HG03571 (cell line): ENCODE measurements around the gene CPT1B.
"Not testable (repeated sequence)": the region's sequence is repeated elsewhere in the genome, so short reads cannot be mapped to it uniquely, and the experiment has no call there.

ENCODE experiments used
- ATAC-seq: cut with Tn5 transposase; IDR thresholded peaks from one replicate; pipeline ENCODE4 v1.9.1; 2021; ENCODE audit not compliant: unreplicated experiment

The CPT1B gene

DNA sequence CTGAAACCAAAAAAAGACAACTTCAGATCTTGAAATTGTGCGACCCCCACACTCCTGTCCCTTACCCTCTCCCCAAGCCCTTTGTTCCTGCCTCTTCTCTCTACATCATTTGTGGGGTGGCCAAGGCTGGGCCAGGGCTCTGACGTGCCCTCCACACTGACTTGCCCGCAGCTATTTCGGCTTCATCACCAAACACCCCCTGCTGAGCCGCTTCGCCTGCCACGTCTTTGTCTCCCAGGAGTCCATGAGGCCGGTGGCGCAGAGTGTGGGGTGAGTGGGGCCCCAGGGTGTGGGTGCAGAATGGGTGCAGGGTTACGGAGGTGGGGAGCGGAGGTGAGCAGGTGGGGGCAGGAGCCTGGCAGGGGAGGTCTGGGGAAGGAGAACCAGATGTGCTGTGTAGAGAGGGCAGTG lies 31.8 kb upstream of the CPT1B start:
- no peak for ATAC-seq

DNA sequence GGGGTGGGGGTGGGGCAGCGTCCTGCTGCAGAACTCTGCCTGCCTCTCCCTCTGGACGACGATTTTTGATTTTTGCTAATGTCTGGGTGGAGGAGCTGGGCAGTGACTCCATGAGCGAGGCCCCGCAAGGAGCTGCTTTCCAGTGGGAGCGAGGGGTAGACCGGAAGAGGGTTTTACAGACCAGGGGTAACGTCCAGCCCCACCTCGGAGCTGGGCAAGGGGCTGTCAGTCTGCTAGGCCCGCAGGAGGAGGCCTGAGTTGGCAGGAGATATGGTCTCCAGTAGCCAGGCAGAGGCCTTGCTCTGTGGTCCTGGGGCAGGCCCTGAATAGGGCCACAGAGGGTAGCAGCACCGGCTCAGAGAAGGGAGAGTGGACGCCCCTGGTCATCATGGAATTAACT lies 31.4 kb upstream of the CPT1B start:
- no peak for ATAC-seq

DNA sequence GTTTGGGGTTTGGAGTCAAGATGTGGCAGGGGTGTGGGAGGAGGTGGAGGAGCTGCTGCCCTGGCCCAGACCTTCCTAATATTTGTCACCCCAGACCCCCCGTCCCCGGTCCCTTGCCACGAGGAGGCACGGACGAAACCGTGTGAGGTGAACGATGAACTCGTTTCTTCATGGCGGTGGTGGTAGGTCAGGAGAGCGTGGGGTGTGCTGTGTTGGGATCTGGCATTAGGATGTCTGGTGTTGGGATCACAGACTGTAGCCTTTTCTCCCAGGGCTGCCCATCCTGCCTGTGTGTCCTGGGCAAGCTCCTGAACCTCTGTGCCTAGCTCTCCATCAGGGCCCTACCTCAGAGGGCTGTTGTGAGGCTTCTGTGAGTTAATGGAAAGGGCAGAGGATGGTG lies 30.8 kb upstream of the CPT1B start:
- ATAC-seq, result no peak

DNA sequence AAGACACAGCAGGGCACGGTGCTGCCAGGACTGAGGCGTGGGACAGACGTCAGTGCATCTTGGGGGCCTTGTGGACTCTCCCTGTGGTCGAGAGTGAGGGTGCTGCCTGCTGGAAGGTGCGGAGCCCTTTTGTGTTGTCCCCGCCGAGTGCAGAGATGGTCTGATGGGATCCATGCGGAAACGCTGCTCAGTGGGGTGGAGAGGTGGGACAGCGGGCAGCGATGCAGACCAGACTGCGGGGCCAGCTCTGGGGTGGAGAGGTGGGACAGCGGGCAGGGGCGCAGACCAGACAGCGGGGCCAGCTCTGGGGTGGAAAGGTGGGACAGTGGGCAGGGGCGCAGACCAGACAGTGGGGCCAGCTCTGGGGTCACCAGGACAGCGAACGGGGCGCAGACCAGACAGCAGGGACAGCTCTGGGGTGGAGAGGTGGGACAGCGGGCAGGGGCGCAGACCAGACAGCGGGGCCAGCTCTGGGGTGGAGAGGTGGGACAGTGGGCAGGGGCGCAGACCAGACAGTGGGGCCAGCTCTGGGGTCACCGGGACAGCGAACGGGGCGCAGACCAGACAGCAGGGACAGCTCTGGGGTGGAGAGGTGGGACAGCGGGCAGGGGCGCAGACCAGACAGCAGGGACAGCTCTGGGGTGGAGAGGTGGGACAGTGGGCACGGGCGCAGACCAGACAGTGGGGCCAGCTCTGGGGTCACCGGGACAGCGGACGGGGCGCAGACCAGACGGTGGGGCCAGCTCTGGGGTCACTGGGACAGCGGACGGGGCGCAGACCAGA lies 30.0 kb upstream of the CPT1B start:
- ATAC-seq, result not testable (repeated sequence)

DNA sequence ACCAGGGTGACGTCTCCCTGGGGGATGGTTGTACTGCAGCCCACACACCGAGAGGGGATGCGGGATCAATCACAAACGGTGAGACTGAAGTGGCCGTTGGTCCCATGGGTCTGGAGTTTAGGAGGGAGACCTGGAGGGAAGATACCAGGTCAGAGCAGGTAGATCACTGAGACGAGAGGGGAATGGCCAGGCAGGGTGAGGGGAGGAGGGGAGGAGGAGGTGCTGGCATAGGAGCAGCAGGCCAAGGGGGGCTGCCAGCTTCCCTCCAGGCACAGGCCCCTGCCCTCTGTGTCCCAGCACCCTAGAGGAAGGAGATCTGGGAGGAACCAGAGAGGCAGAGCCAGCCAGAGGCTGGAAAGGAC lies 29.4 kb upstream of the CPT1B start:
- ATAC-seq, result no peak

DNA sequence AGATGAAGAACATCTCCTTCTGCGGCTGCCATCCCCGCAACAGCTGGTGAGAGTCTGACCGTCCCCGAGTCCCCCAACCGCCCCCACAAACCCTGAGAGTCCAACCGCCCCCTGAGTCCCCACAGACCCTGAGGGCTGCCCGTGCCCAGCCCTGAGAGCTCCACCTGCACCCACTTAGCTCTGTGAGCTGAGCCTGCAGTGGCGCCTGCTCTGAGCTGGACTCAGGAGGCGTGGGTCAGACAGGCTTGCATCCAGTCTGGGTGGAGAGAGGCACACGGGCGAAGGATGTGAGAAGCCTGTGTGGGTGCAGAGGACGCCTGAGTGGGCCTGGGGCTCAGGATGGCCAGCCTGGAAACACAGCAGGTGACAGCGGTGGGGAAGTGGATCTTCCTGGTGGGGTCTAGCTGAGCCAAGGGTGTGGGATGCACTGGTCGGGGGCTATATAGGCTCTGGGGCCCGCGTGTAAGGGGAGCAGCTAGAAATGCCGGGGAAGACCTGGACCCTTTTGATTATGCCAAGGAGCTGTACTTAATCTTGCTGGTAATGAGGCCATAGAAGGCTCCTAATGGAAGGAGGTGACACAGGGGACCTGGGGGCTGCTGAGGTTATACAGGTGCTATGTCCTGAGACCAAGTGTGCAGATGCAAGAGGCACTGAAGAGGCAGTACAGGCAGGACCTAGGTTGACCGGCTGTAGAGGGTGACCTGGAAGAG lies 28.9 kb upstream of the CPT1B start:
- no peak for ATAC-seq

DNA sequence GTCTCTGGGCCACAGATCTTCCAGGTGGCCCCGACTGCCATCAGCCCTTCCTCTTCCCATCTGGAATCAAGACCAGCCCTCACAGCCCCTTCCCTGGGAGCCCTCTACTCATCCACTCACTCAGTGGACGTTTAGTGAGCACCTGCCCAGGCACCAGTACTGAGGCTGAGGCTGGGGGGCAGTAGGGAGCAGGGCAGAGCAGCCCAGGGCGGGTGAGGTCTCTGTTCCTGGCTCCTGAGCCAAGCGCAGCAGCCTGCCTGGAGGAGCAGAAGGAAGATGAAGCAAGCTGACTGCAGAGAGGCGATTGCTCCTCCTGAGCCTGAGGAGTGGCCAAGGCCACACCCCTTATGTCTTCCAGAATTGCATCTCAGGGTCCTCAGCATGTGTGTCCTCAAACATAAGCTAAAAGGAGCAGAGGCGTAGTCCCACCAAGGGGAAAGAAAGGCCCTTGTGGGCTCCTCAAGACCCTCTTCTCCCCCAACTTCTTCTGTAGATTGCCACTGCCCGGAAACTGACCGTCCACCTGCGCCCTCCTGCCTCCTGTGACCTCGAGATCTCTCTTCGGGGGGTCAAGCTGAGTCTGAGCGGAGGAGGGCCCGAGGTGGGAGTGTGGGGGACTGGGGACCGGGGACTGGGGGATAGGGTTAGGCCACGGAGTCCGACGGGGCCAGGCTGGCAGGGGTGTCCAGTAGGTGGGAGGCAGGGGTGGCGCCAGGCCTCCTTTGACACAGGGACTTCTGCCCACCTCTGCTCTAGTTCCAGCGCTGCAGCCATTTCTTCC lies 28.1 kb upstream of the CPT1B start:
- ATAC-seq, result no peak

DNA sequence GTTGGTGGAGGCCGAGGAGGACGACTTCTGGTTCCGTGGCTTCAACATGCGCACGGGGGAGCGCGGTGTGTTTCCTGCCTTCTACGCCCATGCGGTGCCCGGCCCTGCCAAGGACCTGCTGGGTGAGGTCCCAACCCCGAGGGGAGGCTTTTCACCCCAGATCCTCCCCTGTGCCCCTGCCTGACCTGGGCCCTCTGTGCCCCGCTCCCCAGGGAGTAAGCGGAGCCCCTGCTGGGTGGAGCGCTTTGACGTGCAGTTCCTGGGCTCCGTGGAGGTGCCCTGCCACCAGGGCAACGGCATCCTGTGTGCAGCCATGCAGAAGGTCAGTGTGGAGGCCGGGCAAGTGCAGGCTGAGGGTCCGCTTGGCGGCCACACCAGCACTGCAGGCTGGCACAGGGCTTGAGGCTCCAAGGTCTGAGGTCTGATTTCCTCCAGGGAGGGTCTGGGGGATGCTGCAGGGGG lies 27.4 kb upstream of the CPT1B start:
- ATAC-seq, result no peak

DNA sequence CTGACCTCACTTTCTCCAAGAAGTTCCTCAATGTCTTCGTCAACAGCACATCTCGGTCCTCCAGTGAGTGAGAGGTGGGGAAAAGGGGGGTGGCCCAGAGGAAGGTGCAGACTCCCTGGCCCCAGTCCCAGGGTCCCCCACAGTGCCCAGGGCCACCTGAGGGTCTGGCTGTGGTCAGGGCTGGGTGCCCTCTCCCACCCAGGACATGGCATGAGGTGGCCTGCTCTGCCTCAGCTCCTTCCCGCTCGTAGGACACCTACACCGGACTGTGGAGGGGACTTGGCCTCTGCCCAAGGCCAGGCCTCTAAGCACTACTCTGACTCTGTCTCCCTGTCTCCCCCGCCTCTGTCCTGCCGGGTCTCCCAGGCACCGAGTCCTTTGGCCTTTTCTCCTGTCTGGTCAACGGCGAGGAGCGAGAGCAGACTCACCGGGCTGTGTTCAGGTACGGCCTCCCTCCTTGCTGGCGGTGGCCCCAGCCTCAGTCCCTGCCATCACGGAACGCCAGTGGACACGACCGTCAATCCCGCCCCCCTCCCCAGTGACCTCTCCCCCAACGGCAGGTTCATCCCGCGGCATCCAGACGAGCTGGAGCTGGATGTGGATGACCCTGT lies 26.9 kb upstream of the CPT1B start:
- no peak for ATAC-seq

DNA sequence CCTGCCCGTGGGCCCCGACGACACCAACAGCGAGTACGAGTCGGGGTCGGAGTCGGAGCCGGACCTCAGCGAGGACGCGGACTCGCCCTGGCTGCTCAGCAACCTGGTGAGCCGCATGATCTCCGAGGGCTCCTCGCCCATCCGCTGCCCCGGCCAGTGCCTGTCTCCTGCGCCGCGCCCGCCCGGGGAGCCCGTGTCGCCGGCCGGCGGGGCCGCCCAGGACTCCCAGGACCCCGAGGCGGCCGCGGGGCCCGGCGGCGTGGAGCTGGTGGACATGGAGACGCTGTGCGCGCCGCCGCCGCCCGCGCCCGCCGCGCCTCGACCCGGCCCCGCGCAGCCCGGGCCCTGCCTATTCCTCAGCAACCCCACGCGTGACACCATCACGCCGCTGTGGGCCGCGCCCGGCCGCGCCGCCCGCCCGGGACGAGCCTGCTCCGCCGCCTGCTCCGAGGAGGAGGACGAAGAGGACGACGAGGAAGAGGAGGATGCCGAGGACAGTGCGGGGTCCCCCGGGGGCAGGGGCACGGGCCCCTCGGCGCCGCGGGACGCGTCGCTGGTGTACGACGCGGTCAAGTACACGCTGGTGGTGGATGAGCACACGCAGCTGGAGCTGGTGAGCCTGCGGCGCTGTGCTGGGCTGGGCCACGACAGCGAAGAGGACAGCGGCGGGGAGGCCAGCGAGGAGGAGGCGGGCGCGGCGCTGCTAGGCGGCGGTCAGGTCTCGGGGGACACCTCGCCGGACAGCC lies 26.2 kb upstream of the CPT1B start:
- no peak for ATAC-seq

DNA sequence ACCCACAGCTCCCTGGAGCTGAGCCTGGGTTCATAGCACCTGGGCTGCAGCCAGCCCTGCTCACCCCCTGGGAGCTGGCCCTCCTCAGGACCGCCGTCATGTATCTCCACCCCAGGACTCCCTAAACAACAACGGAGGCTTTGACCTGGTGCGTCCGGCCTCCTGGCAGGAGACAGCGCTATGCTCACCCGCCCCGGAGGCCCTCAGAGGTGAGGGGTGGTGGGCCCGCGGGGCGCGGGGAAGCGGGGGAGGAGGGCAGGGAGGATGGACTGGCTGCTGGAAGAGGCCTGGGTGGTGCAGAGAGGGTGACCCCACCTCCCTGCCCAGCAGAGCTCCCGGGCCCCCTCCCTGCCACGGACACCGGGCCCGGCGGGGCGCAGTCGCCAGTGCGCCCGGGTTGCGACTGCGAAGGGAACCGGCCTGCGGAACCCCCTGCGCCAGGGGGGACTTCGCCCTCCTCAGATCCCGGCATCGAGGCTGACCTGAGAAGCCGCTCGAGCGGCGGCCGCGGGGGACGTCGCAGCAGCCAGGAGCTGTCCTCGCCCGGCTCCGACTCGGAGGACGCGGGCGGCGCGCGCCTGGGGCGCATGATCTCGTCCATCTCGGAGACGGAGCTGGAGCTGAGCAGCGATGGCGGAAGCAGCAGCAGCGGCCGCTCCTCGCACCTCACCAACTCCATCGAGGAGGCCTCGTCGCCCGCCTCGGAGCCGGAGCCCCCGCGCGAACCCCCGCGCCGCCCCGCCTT lies 25.5 kb upstream of the CPT1B start:
- no peak for ATAC-seq

DNA sequence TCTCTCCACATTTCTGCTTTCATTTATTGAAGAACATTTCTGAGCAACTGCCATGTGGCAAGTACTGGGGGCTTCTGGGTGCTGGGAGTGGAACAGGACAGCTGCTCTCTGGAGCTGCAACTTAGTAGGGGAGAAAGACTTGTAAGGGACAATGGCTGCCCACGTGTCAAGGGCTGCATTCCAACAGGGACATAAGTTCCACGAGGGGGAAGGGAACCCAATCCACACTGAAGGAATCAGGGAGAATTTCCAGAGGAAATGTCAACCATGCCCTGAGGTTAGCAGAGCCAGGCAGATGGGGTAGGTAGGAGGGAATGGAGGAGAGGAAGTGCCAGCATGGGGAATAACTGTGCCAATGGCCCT lies 24.1 kb upstream of the CPT1B start:
- ATAC-seq, result no peak

DNA sequence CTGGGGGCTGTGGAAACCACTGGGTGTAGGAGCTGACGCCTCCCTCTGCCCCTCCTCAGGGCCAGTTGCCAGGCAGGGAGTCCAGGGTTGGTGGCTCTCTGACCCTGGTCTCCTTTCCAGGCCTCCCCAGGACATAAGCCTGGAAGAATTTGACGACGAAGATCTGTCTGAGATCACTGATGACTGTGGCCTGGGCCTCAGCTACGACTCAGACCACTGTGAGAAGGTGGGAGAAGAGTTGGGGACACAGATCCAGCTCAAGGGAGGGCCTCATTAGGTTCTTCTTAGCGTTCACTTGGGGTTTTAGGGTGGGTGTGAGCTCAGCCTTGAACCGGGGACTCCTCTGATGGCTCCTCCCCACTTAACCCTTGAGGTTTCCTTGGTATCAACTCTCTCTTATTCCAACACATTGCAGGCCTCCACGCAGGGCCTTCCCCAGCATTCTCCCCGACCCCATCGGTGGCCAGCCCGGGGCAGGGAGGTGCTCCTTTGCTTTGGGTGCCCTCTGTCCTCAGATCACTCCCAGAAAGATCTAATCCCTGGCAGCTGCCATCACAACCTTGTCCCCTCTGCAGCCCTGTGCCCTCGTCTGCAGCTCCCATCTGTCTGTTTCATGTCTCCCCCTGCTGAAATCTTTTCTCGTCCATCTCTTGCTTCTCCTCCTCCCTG lies 23.6 kb upstream of the CPT1B start:
- ATAC-seq, result no peak

DNA sequence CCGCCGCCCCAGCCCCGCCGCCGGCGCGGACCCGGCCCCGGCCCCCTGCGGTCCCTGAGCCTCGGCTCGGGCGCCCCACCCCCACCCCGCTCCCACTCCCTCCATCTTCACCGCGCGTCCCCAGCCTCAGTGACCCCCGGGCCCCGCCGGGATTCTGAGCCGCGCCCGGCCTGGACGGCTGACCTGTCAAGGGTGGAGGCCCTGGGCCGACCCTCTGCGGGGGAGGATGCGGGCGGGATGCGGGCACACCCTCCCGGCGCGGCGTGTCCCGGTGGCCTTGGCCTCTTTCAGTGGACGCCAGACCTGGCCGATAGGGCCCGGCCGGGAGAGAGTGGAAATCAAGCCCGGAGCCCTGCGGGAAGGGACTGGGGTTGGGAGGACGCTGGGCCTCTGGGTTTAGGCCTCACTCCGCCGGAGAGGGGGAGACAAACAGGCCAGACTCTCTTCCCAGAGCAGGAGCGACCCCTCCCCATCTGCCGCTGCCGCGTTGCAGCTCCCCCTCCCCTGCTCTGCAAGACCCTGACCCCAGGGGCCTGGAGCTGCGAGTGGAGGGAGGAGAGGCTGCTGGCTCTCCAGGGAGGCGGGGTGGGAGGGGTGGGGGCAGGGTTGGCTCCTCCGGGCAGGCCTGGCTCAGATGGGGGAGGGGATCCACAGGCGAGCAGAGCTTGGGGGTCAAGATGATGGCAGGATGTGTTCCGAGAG lies 22.9 kb upstream of the CPT1B start:
- no peak for ATAC-seq

DNA sequence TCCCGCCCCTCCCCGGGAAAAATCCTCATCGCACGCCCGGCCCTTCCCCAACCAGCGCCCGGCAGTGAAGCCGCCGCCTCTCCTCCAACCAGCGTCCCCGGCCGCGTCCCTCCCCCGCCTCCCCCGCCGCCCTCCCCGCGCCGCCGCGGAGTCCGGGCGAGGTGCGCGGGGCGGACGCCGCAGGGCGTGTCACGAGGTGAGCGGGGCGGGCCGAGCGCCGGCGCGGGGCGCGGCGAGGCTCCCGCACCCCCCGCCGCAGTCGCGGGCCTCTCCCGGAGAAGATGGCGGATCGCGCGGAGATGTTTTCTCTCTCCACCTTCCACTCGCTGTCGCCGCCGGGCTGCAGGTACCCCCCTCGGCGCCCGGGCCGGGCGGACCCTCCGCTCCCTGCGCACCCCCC lies 22.3 kb upstream of the CPT1B start, which contains the start of gene MAPK8IP2:
TSS of gene MAPK8IP2 (plus strand) at position 256 of the 400 bp plus-strand sequence. CDS start at position 282, 26 bp downstream.
- ATAC-seq, result no peak

DNA sequence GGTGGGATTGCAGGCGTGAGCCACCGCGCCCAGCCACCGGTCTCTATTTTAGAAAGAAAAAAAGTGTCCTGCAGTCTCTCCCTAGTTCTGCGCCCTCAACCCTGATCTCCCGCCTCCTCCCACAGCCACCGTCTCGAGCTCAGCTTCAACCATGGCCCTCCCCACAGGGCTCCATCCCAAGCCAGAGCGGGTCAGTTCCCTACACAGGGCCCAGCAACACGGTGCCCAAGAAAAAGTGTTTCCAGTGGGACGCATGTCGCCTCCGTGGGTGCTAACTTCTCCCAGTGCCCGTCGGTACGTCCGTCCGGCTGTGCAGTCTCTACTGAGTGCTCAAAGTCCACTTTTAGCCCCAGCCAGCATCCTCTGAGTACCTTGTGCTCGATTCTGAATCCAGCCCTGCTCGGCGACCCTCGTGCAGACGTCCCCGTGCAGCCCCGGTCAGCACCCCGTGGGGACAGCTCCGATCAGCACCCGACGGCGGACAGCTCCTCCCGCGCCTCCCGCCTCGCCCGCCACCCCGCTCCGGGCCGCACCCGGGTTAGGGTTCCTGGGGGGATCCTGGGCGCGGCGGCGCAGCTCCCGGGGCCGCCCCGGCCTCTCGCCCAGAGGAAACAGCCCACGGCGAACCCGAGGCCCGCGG lies 21.7 kb upstream of the CPT1B start:
- no peak for ATAC-seq

DNA sequence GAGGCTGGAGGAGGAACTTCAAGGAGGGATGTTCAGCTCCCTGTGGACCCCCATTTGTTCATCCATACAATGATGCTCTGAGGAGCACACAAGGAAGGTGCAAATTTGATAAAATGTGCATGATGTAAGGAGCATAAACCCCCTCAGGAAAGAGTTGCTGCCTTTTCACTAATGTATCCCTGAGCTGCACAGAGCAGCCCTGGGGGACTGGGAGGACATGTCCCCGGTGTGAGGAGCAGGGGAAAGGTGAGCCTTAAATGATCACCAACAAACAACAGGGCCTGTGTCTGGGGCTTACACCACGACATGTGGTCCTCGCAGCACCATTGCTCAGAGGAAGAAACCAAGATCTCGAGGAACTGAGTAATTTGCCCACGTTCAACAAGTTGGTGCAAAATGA lies 18.9 kb upstream of the CPT1B start:
- ATAC-seq, result no peak

DNA sequence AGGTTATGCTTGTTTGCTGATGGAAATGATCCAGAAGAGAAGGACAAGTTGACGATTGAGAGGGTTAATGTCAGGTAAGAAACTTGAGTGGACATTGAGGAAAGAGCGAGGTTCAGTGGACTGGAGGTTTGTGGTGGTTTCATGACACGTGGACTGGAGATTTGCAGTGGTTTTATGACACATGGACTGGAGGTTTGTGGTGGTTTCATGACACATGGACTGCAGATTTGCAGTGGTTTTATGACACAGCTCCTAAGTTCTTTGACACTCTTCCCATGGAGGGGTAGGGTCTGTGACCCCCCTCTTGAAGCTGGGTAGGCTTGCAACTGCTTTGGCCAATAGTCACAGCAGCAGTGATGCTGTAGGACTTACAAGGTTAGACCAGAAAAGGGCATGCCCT lies 17.0 kb upstream of the CPT1B start:
- ATAC-seq, result no peak
